Endothelial cell of umbilical vein (primary cell): Measurements from ENCODE around the gene UBE2E2.

Experiments
- CTCF ChIP-seq, 2 donors: IDR thresholded peaks; 1 replicate in 1 of 2; 2 replicates in 1 of 2; pipeline ENCODE4 v1.5.1; 2011; ENCODE audit warnings: low read length in 2 of 2, mild to moderate bottlenecking in 2 of 2, moderate library complexity in 2 of 2, control low read depth in 1 of 2, inconsistent platforms in 1 of 2, low read depth in 1 of 2; ENCODE audit not compliant: insufficient read depth in 1 of 2; ENCODE audit errors: extremely low read depth in 1 of 2
- EZH2 ChIP-seq: IDR thresholded peaks from 2 replicates; pipeline ENCODE4 v1.6.1; 2012; ENCODE audit warnings: borderline replicate concordance, low read depth, mild to moderate bottlenecking, moderate library complexity, low read length, inconsistent platforms; ENCODE audit not compliant: severe bottlenecking
- FOS ChIP-seq: IDR thresholded peaks from 2 replicates; pipeline ENCODE4 v1.6.1; 2011; ENCODE audit warnings: mild to moderate bottlenecking, low read length, moderate library complexity, borderline replicate concordance; ENCODE audit not compliant: insufficient read depth
- JUN ChIP-seq: IDR thresholded peaks from 2 replicates; pipeline ENCODE4 v1.6.1; 2011; ENCODE audit warnings: borderline replicate concordance, low read depth; ENCODE audit not compliant: insufficient read length, insufficient read depth
- POLR2A ChIP-seq: IDR thresholded peaks from 2 replicates; pipeline ENCODE4 v1.6.1; 2012; ENCODE audit warnings: low read depth, mild to moderate bottlenecking, control low read depth, low read length
- POLR2AphosphoS5 ChIP-seq: IDR thresholded peaks from 2 replicates; pipeline ENCODE4 v1.6.1; 2012; ENCODE audit warnings: low read depth, mild to moderate bottlenecking, control low read depth, low read length, moderate library complexity; ENCODE audit not compliant: insufficient read depth

- TF ChIP-seq CTCF (IDR thresholded peaks at IDR 0.05; ENCODE audit: extremely low read depth in 1 of 2, insufficient read depth in 1 of 2, low read depth in 1 of 2, low read length in 2 of 2) (no peak), POLR2A (no peak), EZH2 (no peak), POLR2AphosphoS5 (no peak), FOS (no peak), JUN (no peak)
Measured at GRCh38 chr3:23193831-23194230, 9.3 kb upstream of the UBE2E2 start.
